ENCODE results near the gene KCNJ12.

Gene KCNJ12

GRCh38 chr17:21358682-21359482 is 17.3 kb upstream of the KCNJ12 start:
- TF ChIP-seq POLR2A (IDR thresholded peaks at IDR 0.05; ENCODE audit: low read length) (no peak), GATA1 (IDR thresholded peaks at IDR 0.05; ENCODE audit: low read depth, low read length) (no peak)
- no peak for DNase-seq

- DNase-seq = no peak
- TF ChIP-seq POLR2A (IDR thresholded peaks at IDR 0.05; ENCODE audit: low read length) (no peak), GATA1 (IDR thresholded peaks at IDR 0.05; ENCODE audit: low read depth, low read length) (no peak)
Measured at GRCh38 chr17:21359483-21359840, 16.7 kb upstream of the KCNJ12 start.

- TF ChIP-seq POLR2A (IDR thresholded peaks at IDR 0.05; ENCODE audit: low read length) (no peak), GATA1 (IDR thresholded peaks at IDR 0.05; ENCODE audit: low read depth, low read length) (no peak)
- DNase-seq = no peak
Measured at GRCh38 chr17:21360048-21360447, 16.1 kb upstream of the KCNJ12 start.

GRCh38 chr17:21361020-21361809 is 14.9 kb upstream of the KCNJ12 start:
- DNase-seq = no peak
- TF ChIP-seq GATA1 (IDR thresholded peaks at IDR 0.05; ENCODE audit: low read depth, low read length) (no peak), POLR2A (IDR thresholded peaks at IDR 0.05; ENCODE audit: low read length) (no peak)

- DNase-seq = no peak
- TF ChIP-seq GATA1 (IDR thresholded peaks at IDR 0.05; ENCODE audit: low read depth, low read length) (no peak), POLR2A (IDR thresholded peaks at IDR 0.05; ENCODE audit: low read length) (no peak)
Measured at GRCh38 chr17:21362331-21362931, 13.7 kb upstream of the KCNJ12 start.

GRCh38 chr17:21363776-21364642 is 12.1 kb upstream of the KCNJ12 start:
- no peak for DNase-seq
- TF ChIP-seq GATA1 (IDR thresholded peaks at IDR 0.05; ENCODE audit: low read depth, low read length) (no peak), POLR2A (IDR thresholded peaks at IDR 0.05; ENCODE audit: low read length) (no peak)

- DNase-seq = no peak
- TF ChIP-seq GATA1 (IDR thresholded peaks at IDR 0.05; ENCODE audit: low read depth, low read length) = no peak
Measured at GRCh38 chr17:21365016-21365415, 11.1 kb upstream of the KCNJ12 start.

- no peak for DNase-seq
- TF ChIP-seq POLR2A (IDR thresholded peaks at IDR 0.05; ENCODE audit: low read length) (no peak), GATA1 (IDR thresholded peaks at IDR 0.05; ENCODE audit: low read depth, low read length) (no peak)
Measured at GRCh38 chr17:21368545-21369246, 7.5 kb upstream of the KCNJ12 start.

GRCh38 chr17:21369395-21369794 is 6.8 kb upstream of the KCNJ12 start:
- no peak for TF ChIP-seq POLR2A (IDR thresholded peaks at IDR 0.05; ENCODE audit: low read length)
- no peak for TF ChIP-seq GATA1 (IDR thresholded peaks at IDR 0.05; ENCODE audit: low read depth, low read length)
- DNase-seq = no peak

- peak; percentile 31 to 38 for DNase-seq
- TF ChIP-seq POLR2A (IDR thresholded peaks at IDR 0.05; ENCODE audit: low read length) (no peak), GATA1 (IDR thresholded peaks at IDR 0.05; ENCODE audit: low read depth, low read length) (no peak)
Measured at GRCh38 chr17:21370430-21370829, 5.7 kb upstream of the KCNJ12 start.

GRCh38 chr17:21371511-21372081 is 4.6 kb upstream of the KCNJ12 start:
- DNase-seq = no peak
- TF ChIP-seq POLR2A (IDR thresholded peaks at IDR 0.05; ENCODE audit: low read length) (no peak), GATA1 (IDR thresholded peaks at IDR 0.05; ENCODE audit: low read depth, low read length) (no peak)

GRCh38 chr17:21372256-21372954 is 3.8 kb upstream of the KCNJ12 start:
- no peak for TF ChIP-seq GATA1 (IDR thresholded peaks at IDR 0.05; ENCODE audit: low read depth, low read length)
- no peak for TF ChIP-seq POLR2A (IDR thresholded peaks at IDR 0.05; ENCODE audit: low read length)
- no peak for DNase-seq
